CD4-positive, alpha-beta memory T cell (primary cell): Measurements from ENCODE around the gene RPL11. TPM values are rescaled to one million over a fixed set of nuclear protein-coding genes. Genes with fewer than 3 reads are reported as not detected.
A peak's percentile ranks its signal among the peaks of the same experiment; 100 is the strongest.

ENCODE experiments used
- CTCF ChIA-PET: fragments of 350-600 bp; sonication (Branson Sonifier 250); formaldehyde crosslinking; loops from one replicate; lab custom pipeline; 2021; ENCODE audit warnings: inconsistent platforms; ENCODE audit not compliant: partially characterized antibody; lab: Charles Lee
- POLR2A ChIA-PET: fragments of 350-600 bp; sonication (Branson Sonifier 250); formaldehyde crosslinking; loops from one replicate; lab custom pipeline; 2021; ENCODE audit not compliant: partially characterized antibody; lab: Charles Lee
- DNase-seq, 5 donors: peaks; one replicate each; pipeline versions ENCODE4 v3.0.0 to v3.0.0-alpha.2; 2020 to 2022; ENCODE audit warnings: mixed read lengths in 1 of 5
- H3K27ac ChIP-seq: one replicate; pipeline ENCODE4 v1.7.0; 2013; ENCODE audit warnings: low read depth, low read length
- H3K27me3 ChIP-seq: 2 replicates; pipeline ENCODE4 v1.7.0; 2013; ENCODE audit warnings: mild to moderate bottlenecking, low read length, moderate library complexity; ENCODE audit not compliant: insufficient read depth
- H3K36me3 ChIP-seq: 2 replicates; pipeline ENCODE4 v1.7.0; 2013; ENCODE audit warnings: mild to moderate bottlenecking, low read length, moderate library complexity; ENCODE audit not compliant: insufficient read depth
- H3K4me1 ChIP-seq: 2 replicates; pipeline ENCODE4 v1.7.0; 2013; ENCODE audit warnings: mild to moderate bottlenecking, low read length, moderate library complexity; ENCODE audit not compliant: insufficient read depth
- H3K4me3 ChIP-seq, 2 donors: one replicate each; pipeline ENCODE4 v1.7.0; 2013; ENCODE audit warnings: low read length in 2 of 2, mild to moderate bottlenecking in 1 of 2
- H3K9me3 ChIP-seq, 2 donors: one replicate each; pipeline ENCODE4 v1.7.0; 2013; ENCODE audit warnings: low read length in 2 of 2, control low read depth in 1 of 2; ENCODE audit not compliant: control insufficient read depth in 1 of 2
- H3K27ac Mint-ChIP-seq, 7 donors: one replicate each; pipeline ENCODE4 v1.8.0; 2020 to 2021; ENCODE audit warnings: mixed read lengths in 7 of 7, mild to moderate bottlenecking in 6 of 7, inconsistent platforms in 3 of 7, moderate library complexity in 3 of 7
- H3K27me3 Mint-ChIP-seq, 2 donors: one replicate each; pipeline ENCODE4 v1.8.0; 2020 to 2021; ENCODE audit warnings: mixed read lengths in 2 of 2
- H3K36me3 Mint-ChIP-seq, 2 donors: one replicate each; pipeline ENCODE4 v1.8.0; 2020 to 2021; ENCODE audit warnings: mixed read lengths in 2 of 2, inconsistent platforms in 1 of 2, mild to moderate bottlenecking in 1 of 2
- H3K4me1 Mint-ChIP-seq, 4 donors: one replicate each; pipeline ENCODE4 v1.8.0; 2020 to 2021; ENCODE audit warnings: mixed read lengths in 4 of 4, mild to moderate bottlenecking in 1 of 4
- H3K4me3 Mint-ChIP-seq, 8 donors: one replicate each; pipeline ENCODE4 v1.8.0; 2020 to 2021; ENCODE audit warnings: mixed read lengths in 8 of 8, mild to moderate bottlenecking in 7 of 8, moderate library complexity in 6 of 8, inconsistent platforms in 3 of 8
- H3K9me3 Mint-ChIP-seq, 8 donors: one replicate each; pipeline ENCODE4 v1.8.0; 2020 to 2021; ENCODE audit warnings: mixed read lengths in 8 of 8, mild to moderate bottlenecking in 5 of 8, inconsistent platforms in 3 of 8, moderate library complexity in 1 of 8
- intact Hi-C: fragments of 100-400 bp; cut with micrococcal nuclease; formaldehyde crosslinking; loops from one replicate; pipeline ENCODE4 v1.15.1; 2023
- polyA plus RNA-seq, 2 donors: library from polyadenylated mRNA; unstranded; fragments of 300-500 nt; fragmentation: Illumina TruSeq; gene quantifications; one replicate each; pipeline ENCODE4 v1.2.3, GENCODE V29; 2021
- total RNA-seq, 2 experiments: library from RNA; stranded (reverse); gene quantifications; one replicate each; pipeline ENCODE4 v1.2.3, GENCODE V29; 2021

Gene RPL11
- total and polyA plus RNA-seq, 4 experiments from 2014 or later, result 1,255 to 2,088 (median 1,693) TPM

- H3K4me1 ChIP-seq, result peaks cover 56% of the 10 kb centered on the region
- peak in 4 of 5 donors; percentile 21 to 37 (median 28) for DNase-seq
- POLR2A ChIA-PET, result interaction anchor here (0.7 to 3.2 kb wide), 3 partner anchors 13 to 54 kb away, joined by 3 to 40 read pairs (median 3); partner anchors contain the start of gene RPL11
- no peaks in the 10 kb centered on the region for H3K9me3 Mint-ChIP-seq
- H3K4me3 Mint-ChIP-seq, result peak overlapping the region; percentile 55 to 97 (median 92)
- no peak overlapping the region for H3K4me3 ChIP-seq
- H3K27ac Mint-ChIP-seq, result peak overlapping the region in 6 of 7 donors; percentile 48 to 94 (median 68)
- no peaks in the 10 kb centered on the region for H3K9me3 ChIP-seq
- intact Hi-C loops, result no loop called here
- H3K27me3 ChIP-seq, result no peaks in the 10 kb centered on the region
- no peaks in the 10 kb centered on the region for H3K27me3 Mint-ChIP-seq
- CTCF ChIA-PET, result interaction anchor here (0.7 to 1.6 kb wide), 4 partner anchors 9 to 54 kb away, joined by 3 to 5 read pairs (median 4); partner anchors contain the start of gene RPL11
- no peak overlapping the region for H3K27ac ChIP-seq
- peaks cover 8 to 44% of the 10 kb centered on the region in 2 donors for H3K36me3 Mint-ChIP-seq
- peaks cover 39 to 68% (median 50%) of the 10 kb centered on the region in 4 donors for H3K4me1 Mint-ChIP-seq
- H3K36me3 ChIP-seq, result peaks cover 5% of the 10 kb centered on the region
Observed at GRCh38 chr1:23745515-23745914, 53.9 kb downstream of the RPL11 start.

Other genes starting within 250 kb of the RPL11 start
- gene ASAP3, start 207.6 kb upstream of the RPL11 start, total RNA-seq, result 1 to 10 TPM; 1.2 to 1.4 TPM
- gene ASAP3, start 207.6 kb upstream of the RPL11 start, polyA plus RNA-seq, result 1 to 10 TPM in 1 of 2 donors, under 1 TPM in 1; 0.73 to 1.4 TPM
- gene E2F2, start 160.6 kb upstream of the RPL11 start, total RNA-seq, result 1 to 10 TPM; 1.1 to 1.2 TPM
- gene E2F2, start 160.6 kb upstream of the RPL11 start, polyA plus RNA-seq, result 1 to 10 TPM in 1 of 2 donors, under 1 TPM in 1; 0.69 to 1.1 TPM
- gene ID3, start 132.3 kb upstream of the RPL11 start, total RNA-seq, result 10 to 100 TPM; 89.6 to 98.0 TPM
- gene ID3, start 132.3 kb upstream of the RPL11 start, polyA plus RNA-seq, result 10 to 100 TPM in 1 of 2 donors, 1 to 10 TPM in 1; 8.9 to 20.1 TPM
- 10 to 100 TPM; 28.3 to 31.7 TPM for gene ELOA, start 51.7 kb downstream of the RPL11 start, total RNA-seq
- 10 to 100 TPM; 17.1 to 32.4 TPM for gene ELOA, start 51.7 kb downstream of the RPL11 start, polyA plus RNA-seq
- gene PITHD1, start 86.6 kb downstream of the RPL11 start, total RNA-seq, result 10 to 100 TPM; 78.3 to 82.1 TPM
- 10 to 100 TPM; 65.3 to 82.2 TPM for gene PITHD1, start 86.6 kb downstream of the RPL11 start, polyA plus RNA-seq
- 10 to 100 TPM; 52.6 to 55.8 TPM for gene LYPLA2, start 99.3 kb downstream of the RPL11 start, total RNA-seq
- 100 to 1,000 TPM; 110 to 151 TPM for gene LYPLA2, start 99.3 kb downstream of the RPL11 start, polyA plus RNA-seq
- gene GALE, start 108.9 kb downstream of the RPL11 start, total RNA-seq, result 10 to 100 TPM; 11.2 to 12.0 TPM
- 10 to 100 TPM; 13.8 to 15.9 TPM for gene GALE, start 108.9 kb downstream of the RPL11 start, polyA plus RNA-seq
- 10 to 100 TPM; 36.3 to 38.5 TPM for gene HMGCL, start 133.6 kb downstream of the RPL11 start, total RNA-seq
- gene HMGCL, start 133.6 kb downstream of the RPL11 start, polyA plus RNA-seq, result 10 to 100 TPM; 27.8 to 32.3 TPM
- gene FUCA1, start 176.5 kb downstream of the RPL11 start, total RNA-seq, result 10 to 100 TPM; 32.7 to 35.0 TPM
- 10 to 100 TPM; 15.8 to 17.3 TPM for gene FUCA1, start 176.5 kb downstream of the RPL11 start, polyA plus RNA-seq
- gene CNR2, start 221.6 kb downstream of the RPL11 start, total RNA-seq, result not detected
- under 1 TPM in 1 of 2 donors, not detected in 1; 0.36 TPM for gene CNR2, start 221.6 kb downstream of the RPL11 start, polyA plus RNA-seq